ENCODE data around the gene PARP9. TPM values are rescaled to one million over a fixed set of nuclear protein-coding genes. Genes with fewer than 3 reads are reported as not detected.

PARP9 gene
- total and polyA plus RNA-seq, 2 of the 13 experiments (the other 11 are each of a cell fraction or from before 2014, with no cell fraction given) = 6.5 to 10.6 TPM

- no peak; the same call in 1 of the 2 replicates for TF ChIP-seq SAFB2 (CRISPR knock-in tag; IDR thresholded peaks at IDR 0.05; ENCODE audit: borderline replicate concordance, low read depth)
- no peak for TF ChIP-seq BORCS8-MEF2B (CRISPR knock-in tag; IDR thresholded peaks at IDR 0.05)
- TF ChIP-seq KDM1A (CRISPR knock-in tag; IDR thresholded peaks at IDR 0.05) = no peak
- no peak for TF ChIP-seq PHF20 (CRISPR knock-in tag; IDR thresholded peaks at IDR 0.05)
- no peak for TF ChIP-seq ZNF597 (CRISPR knock-in tag; IDR thresholded peaks at IDR 0.05)
- TF ChIP-seq TCF7L2 (IDR thresholded peaks at IDR 0.05; ENCODE audit: low read depth, low read length) = no peak
- peak; percentile 41; the same call in 1 of the 2 replicates for TF ChIP-seq JUN (CRISPR knock-in tag; IDR thresholded peaks at IDR 0.05)
- no peak for TF ChIP-seq HDAC1 (CRISPR knock-in tag; IDR thresholded peaks at IDR 0.05)
- peak; percentile 50 for TF ChIP-seq HNF4A (CRISPR knock-in tag; IDR thresholded peaks at IDR 0.05)
- no peak for TF ChIP-seq ZNF280B (CRISPR knock-in tag; IDR thresholded peaks at IDR 0.05; ENCODE audit: borderline replicate concordance)
- peak; percentile 79 for TF ChIP-seq SAP130 (CRISPR knock-in tag; IDR thresholded peaks at IDR 0.05; ENCODE audit: low read depth)
- peak; percentile 65; the same call in 1 of the 2 replicates for TF ChIP-seq FOSL1 (CRISPR knock-in tag; IDR thresholded peaks at IDR 0.05; ENCODE audit: borderline replicate concordance)
- TF ChIP-seq SMC3 (IDR thresholded peaks at IDR 0.05; ENCODE audit: low read length) = peak; percentile 14; the same call in 1 of the 2 replicates
- TF ChIP-seq ZNF331 (CRISPR knock-in tag; IDR thresholded peaks at IDR 0.05) = peak; percentile 47; the same call in 1 of the 2 replicates
- peak; percentile 34; the same call in 1 of the 2 replicates for TF ChIP-seq AHDC1 (CRISPR knock-in tag; IDR thresholded peaks at IDR 0.05; ENCODE audit: borderline replicate concordance)
- TF ChIP-seq ZKSCAN8 (CRISPR knock-in tag; IDR thresholded peaks at IDR 0.05; ENCODE audit: borderline replicate concordance) = no peak
- no peak for TF ChIP-seq AKNA (CRISPR knock-in tag; IDR thresholded peaks at IDR 0.05; ENCODE audit: borderline replicate concordance)
Observed at GRCh38 chr3:122572940-122573412, 8.9 kb upstream of the PARP9 start (continued).
